GM12878 (cell line): ENCODE measurements around the gene BSCL2. TPM values are rescaled to one million over a fixed set of nuclear protein-coding genes. Genes with fewer than 3 reads are reported as not detected.

ENCODE experiments used
- ATAC-seq: fragments of 200-7000 bp; cut with Tn5 transposase; 3 replicates; pipeline ENCODE4 v1.9.1; 2020; ENCODE audit warnings: mild to moderate bottlenecking, moderate library complexity
- BruUV-seq: library from RNA; stranded (reverse); fragments of 400-500 nt; replicated peaks from 2 replicates; lab custom pipeline; 2021; lab: Mats Ljungman, UMichigan
- CTCF ChIA-PET: fragments of 300-600 bp; sonication (Branson Sonifier 250); formaldehyde crosslinking; extraction: SDS; loops from one replicate; lab custom pipeline; 2021; ENCODE audit warnings: inconsistent platforms; lab: Yijun Ruan, JAX
- POLR2A ChIA-PET: fragments of 350-600 bp; formaldehyde crosslinking; extraction: SDS; loops from one replicate; lab custom pipeline; 2021; ENCODE audit warnings: inconsistent platforms; lab: Charles Lee
- RAD21 ChIA-PET: fragments of 300-600 bp; sonication (Branson Sonifier 250); formaldehyde crosslinking; loops from one replicate; lab custom pipeline; 2023; ENCODE audit warnings: antibody characterized with exemption; ENCODE audit not compliant: unreplicated experiment; lab: Charles Lee
- SMC1A ChIA-PET: fragments of 300-600 bp; sonication (Branson Sonifier 250); formaldehyde crosslinking; loops from one replicate; lab custom pipeline; 2023; ENCODE audit not compliant: unreplicated experiment, uncharacterized antibody; lab: Charles Lee
- DNase-seq: peaks from one replicate; pipeline ENCODE4 v3.0.0-alpha.2; 2011; ENCODE audit warnings: low read depth, low spot score
- FAIRE-seq: peaks from 3 replicates; lab custom pipeline; 2011; peaks lifted over from hg19 to GRCh38; lab: Jason Lieb, UNC
- H2AFZ ChIP-seq: 2 replicates; pipeline ENCODE4 v1.6.0; 2011; ENCODE audit warnings: low read depth, low read length, control low read depth; ENCODE audit not compliant: control insufficient read depth
- H3K27ac ChIP-seq: 2 replicates; pipeline ENCODE4 v1.5.1; 2011; ENCODE audit warnings: control low read depth; ENCODE audit not compliant: control insufficient read depth, insufficient read depth
- H3K27me3 ChIP-seq, 2 experiments: replicated peaks in 1 of 2; 2 replicates each; pipeline versions ENCODE4 v1.6.0 to v1.6.1; 2011; ENCODE audit warnings: low read length in 1 of 2; ENCODE audit not compliant: control insufficient read depth in 2 of 2, insufficient read depth in 2 of 2
- H3K36me3 ChIP-seq, 2 experiments: 2 replicates each; pipeline ENCODE4 v1.5.1; 2011; ENCODE audit warnings: low read length in 1 of 2; ENCODE audit not compliant: control insufficient read depth in 2 of 2, insufficient read depth in 2 of 2
- H3K4me1 ChIP-seq: 2 replicates; pipeline ENCODE4 v1.6.1; 2011; ENCODE audit warnings: mild to moderate bottlenecking, low read length, moderate library complexity, mixed read lengths; ENCODE audit not compliant: control insufficient read depth, insufficient read depth
- H3K4me2 ChIP-seq: 2 replicates; pipeline ENCODE4 v1.6.0; 2011; ENCODE audit warnings: control low read depth; ENCODE audit not compliant: control insufficient read depth, insufficient read depth
- H3K4me3 ChIP-seq: fragments of 200-600 bp; sonication (generic); 2 replicates; pipeline ENCODE4 v1.5.1; 2016
- H3K79me2 ChIP-seq: 2 replicates; pipeline ENCODE4 v1.6.0; 2011; ENCODE audit warnings: low read length; ENCODE audit not compliant: control insufficient read depth, insufficient read depth
- H3K9ac ChIP-seq: 2 replicates; pipeline ENCODE4 v1.8.0; 2011; ENCODE audit warnings: low read length, control low read depth, mixed read lengths; ENCODE audit not compliant: control insufficient read depth, insufficient read depth
- H3K9me3 ChIP-seq: replicated peaks from 3 replicates; pipeline ENCODE4 v1.5.1; 2011; ENCODE audit warnings: mild to moderate bottlenecking, low read length; ENCODE audit not compliant: control insufficient read depth, insufficient read depth
- H4K20me1 ChIP-seq: 2 replicates; pipeline ENCODE4 v1.6.0; 2011; ENCODE audit not compliant: control insufficient read depth, insufficient read depth
- CREM ChIP-seq: IDR thresholded peaks from 2 replicates; pipeline ENCODE4 v1.6.1; 2014; ENCODE audit warnings: antibody characterized with exemption, low read depth
- DPF2 ChIP-seq: fragments of 450-650 bp; IDR thresholded peaks from 2 replicates; pipeline ENCODE4 v1.6.1; 2017; ENCODE audit warnings: mild to moderate bottlenecking
- FOS ChIP-seq: IDR thresholded peaks from 3 replicates; pipeline ENCODE4 v1.6.1; 2011; ENCODE audit warnings: borderline replicate concordance; ENCODE audit not compliant: insufficient read length; ENCODE audit errors: extremely low read depth
- IKZF1 ChIP-seq: fragments of 450-650 bp; conservative IDR thresholded peaks from 2 replicates; pipeline ENCODE4 v1.6.1; 2017; ENCODE audit warnings: antibody characterized with exemption, mild to moderate bottlenecking
- LARP7 ChIP-seq: fragments of 450-650 bp; IDR thresholded peaks from 2 replicates; pipeline ENCODE4 v1.6.1; 2017; ENCODE audit warnings: mild to moderate bottlenecking
- NR2C1 ChIP-seq: fragments of 450-650 bp; IDR thresholded peaks from 2 replicates; pipeline ENCODE4 v1.6.1; 2017; ENCODE audit warnings: antibody characterized with exemption, mild to moderate bottlenecking, moderate library complexity
- NR2F1 ChIP-seq: fragments of 450-650 bp; conservative IDR thresholded peaks from 2 replicates; pipeline ENCODE4 v1.6.1; 2017; ENCODE audit warnings: mild to moderate bottlenecking
- PML ChIP-seq: IDR thresholded peaks from 2 replicates; pipeline ENCODE4 v1.6.1; 2012; ENCODE audit warnings: low read length, inconsistent platforms
- RB1 ChIP-seq: fragments of 450-650 bp; formaldehyde crosslinking; IDR thresholded peaks from 2 replicates; pipeline ENCODE4 v1.6.1; 2017; ENCODE audit warnings: mild to moderate bottlenecking, borderline replicate concordance
- SMAD1 ChIP-seq: fragments of 450-650 bp; IDR thresholded peaks from 2 replicates; pipeline ENCODE4 v1.6.1; 2018; ENCODE audit warnings: mild to moderate bottlenecking, low read depth; ENCODE audit not compliant: partially characterized antibody
- STAT1 ChIP-seq: fragments of 450-650 bp; conservative IDR thresholded peaks from 2 replicates; pipeline ENCODE4 v1.6.1; 2014; ENCODE audit warnings: antibody characterized with exemption, mild to moderate bottlenecking
- YY1 ChIP-seq: IDR thresholded peaks from 2 replicates; pipeline ENCODE4 v1.6.1; 2011; ENCODE audit warnings: low read depth, mild to moderate bottlenecking, low read length
- ZNF207 ChIP-seq: fragments of 450-650 bp; IDR thresholded peaks from 2 replicates; pipeline ENCODE4 v1.6.1; 2014; ENCODE audit warnings: antibody characterized with exemption, mild to moderate bottlenecking, borderline replicate concordance
- WGBS: methylation state at CpG from one replicate; pipeline ENCODE4 v1.1.6; 2016; ENCODE audit warnings: low lambda C conversion rate; ENCODE audit not compliant: insufficient replicate concordance, insufficient coverage; ENCODE audit errors: missing lambda C conversion rate; 5-methylcytosine and 5-hydroxymethylcytosine counted together
- in situ Hi-C: fragments of 300-500 bp; cut with MboI; formaldehyde crosslinking; loops from 9 replicates; pipeline ENCODE4 v1.14.3; 2018; ENCODE audit warnings: mixed read lengths
- intact Hi-C: fragments of 100-400 bp; cut with micrococcal nuclease; formaldehyde crosslinking; loops from one replicate; pipeline ENCODE4 v1.14.2; 2022; ENCODE audit not compliant: unreplicated experiment
- polyA plus RNA-seq, 11 experiments: library from polyadenylated mRNA; depleted of rRNA in 4 of 11; unstranded in 6 of 11; stranded (reverse) in 5 of 11; fragments of >200 nt; fragmentation: Nextera tagmentation in 4 of 11; fragmentation: Illumina TruSeq in 1 of 11; extraction: Ambion mirVana in 4 of 11; extraction: Trizol in 1 of 11; gene quantifications; 1 replicate in 1 of 11; 2 replicates in 10 of 11; pipeline versions ENCODE4 v1.2.1 to v1.2.3, GENCODE V29; 2011 to 2016; ENCODE audit warnings: inconsistent platforms in 2 of 11, missing spikeins in 2 of 11, low read depth in 1 of 11
- total RNA-seq, 4 experiments: library from RNA; depleted of rRNA in 3 of 4; stranded (reverse); fragments of >200 nt in 3 of 4; fragmentation: Illumina TruSeq in 1 of 4; extraction: Trizol in 1 of 4; gene quantifications; 2 replicates each; pipeline versions ENCODE4 v1.2.1 to v1.2.3, GENCODE V29; 2013 to 2021
- TF ChIP-seq, protein P1 (sequence below): fragments of 450-650 bp; formaldehyde crosslinking; IDR thresholded peaks from 2 replicates; pipeline ENCODE4 v1.4.0; 2022; ENCODE audit warnings: mild to moderate bottlenecking, moderate library complexity
- TF ChIP-seq, protein P2 (sequence below): fragments of 450-650 bp; conservative IDR thresholded peaks from 2 replicates; pipeline ENCODE4 v1.6.1; 2017; ENCODE audit warnings: mild to moderate bottlenecking, moderate library complexity

The BSCL2 gene
- total and polyA plus RNA-seq, 10 of the 15 experiments (the other 5 are each of a cell fraction or from before 2014, with no cell fraction given): 12.3 to 57.9 (median 21.8) TPM

DNA sequence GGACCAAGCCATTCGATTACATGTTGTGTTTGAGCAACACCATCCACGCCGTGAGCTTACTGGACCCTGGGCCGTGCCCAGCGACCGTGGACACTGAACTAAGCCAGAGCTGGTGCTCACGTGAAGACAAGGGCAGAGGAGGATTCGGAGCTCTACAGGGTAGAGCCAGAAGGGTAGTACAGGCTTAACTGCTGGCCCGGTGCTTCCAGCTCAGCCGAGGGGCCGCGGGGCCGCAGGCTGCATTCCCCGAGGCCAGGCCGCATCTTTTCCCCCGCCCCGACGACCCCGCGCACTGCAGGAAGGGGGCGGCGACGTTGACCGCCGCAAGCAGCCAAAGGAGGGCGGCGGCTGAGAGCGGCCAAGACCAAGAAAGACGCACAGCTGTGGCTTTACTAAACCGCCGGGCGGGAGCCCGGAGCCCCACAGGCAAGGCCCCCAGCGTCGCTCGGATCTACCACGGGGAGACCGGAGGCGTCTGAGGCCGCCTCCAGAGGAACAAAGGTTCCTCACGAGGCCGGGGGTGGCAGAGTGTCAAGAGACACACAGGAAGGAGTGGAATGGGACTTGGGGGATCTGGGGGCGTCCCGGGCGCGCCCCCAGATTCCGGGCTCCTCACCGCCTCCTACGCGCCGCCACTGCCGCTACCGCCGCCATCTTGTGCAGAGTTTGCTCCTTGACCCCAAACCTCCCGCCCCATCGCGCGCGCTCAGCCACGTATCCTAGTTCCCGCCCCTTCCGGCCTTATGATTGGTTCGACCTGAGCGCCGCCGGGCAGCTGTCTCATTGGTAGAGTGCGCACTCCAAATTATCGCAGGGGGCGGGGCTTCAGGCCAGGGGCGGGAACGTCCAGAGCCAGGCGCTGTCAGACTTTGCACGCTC is 61.0 kb downstream of the BSCL2 start, which contains the start of gene GANAB:
Gene GANAB, minus strand, starts transcription at position 668 of the 879 bp plus-strand sequence. Its CDS starts 14 bp downstream, at position 654.
- in situ Hi-C loops: no loop called here
- SMC1A ChIA-PET: interaction anchor here (1.2 to 3.1 kb wide), 4 partner anchors 9 to 81 kb away, joined by 3 to 9 read pairs (median 4); partner anchors contain the start of genes C11orf98, CSKMT, HNRNPUL2 and TTC9C
- TF ChIP-seq DPF2 (peak; percentile 71), CREM (peak; percentile 83; the same call in 1 of the 2 replicates), IKZF1 (peak; percentile 70), RB1 (peak; percentile 76; the same call in 1 of the 2 replicates), NR2F1 (peak; percentile 97), NR2C1 (peak; percentile 95), LARP7 (peak; percentile 82), SMAD1 (peak; percentile 54), STAT1 (no peak), PML (peak; percentile 81; the same call in 1 of the 2 replicates), YY1 (peak; percentile 99), FOS (no peak), ZNF207 (peak; percentile 82)
- TF ChIP-seq, protein P1, sequence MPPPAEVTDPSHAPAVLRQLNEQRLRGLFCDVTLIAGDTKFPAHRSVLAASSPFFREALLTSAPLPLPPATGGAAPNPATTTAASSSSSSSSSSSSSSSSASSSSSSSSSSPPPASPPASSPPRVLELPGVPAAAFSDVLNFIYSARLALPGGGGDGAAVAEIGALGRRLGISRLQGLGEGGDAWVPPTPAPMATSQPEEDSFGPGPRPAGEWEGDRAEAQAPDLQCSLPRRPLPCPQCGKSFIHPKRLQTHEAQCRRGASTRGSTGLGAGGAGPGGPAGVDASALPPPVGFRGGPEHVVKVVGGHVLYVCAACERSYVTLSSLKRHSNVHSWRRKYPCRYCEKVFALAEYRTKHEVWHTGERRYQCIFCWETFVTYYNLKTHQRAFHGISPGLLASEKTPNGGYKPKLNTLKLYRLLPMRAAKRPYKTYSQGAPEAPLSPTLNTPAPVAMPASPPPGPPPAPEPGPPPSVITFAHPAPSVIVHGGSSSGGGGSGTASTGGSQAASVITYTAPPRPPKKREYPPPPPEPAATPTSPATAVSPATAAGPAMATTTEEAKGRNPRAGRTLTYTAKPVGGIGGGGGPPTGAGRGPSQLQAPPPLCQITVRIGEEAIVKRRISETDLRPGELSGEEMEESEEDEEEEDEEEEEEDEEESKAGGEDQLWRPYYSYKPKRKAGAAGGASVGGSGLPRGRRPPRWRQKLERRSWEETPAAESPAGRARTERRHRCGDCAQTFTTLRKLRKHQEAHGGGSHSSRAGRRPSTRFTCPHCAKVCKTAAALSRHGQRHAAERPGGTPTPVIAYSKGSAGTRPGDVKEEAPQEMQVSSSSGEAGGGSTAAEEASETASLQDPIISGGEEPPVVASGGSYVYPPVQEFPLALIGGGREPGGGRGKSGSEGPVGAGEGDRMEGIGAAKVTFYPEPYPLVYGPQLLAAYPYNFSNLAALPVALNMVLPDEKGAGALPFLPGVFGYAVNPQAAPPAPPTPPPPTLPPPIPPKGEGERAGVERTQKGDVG (CRISPR knock-in tag): no peak
- TF ChIP-seq, protein P2, sequence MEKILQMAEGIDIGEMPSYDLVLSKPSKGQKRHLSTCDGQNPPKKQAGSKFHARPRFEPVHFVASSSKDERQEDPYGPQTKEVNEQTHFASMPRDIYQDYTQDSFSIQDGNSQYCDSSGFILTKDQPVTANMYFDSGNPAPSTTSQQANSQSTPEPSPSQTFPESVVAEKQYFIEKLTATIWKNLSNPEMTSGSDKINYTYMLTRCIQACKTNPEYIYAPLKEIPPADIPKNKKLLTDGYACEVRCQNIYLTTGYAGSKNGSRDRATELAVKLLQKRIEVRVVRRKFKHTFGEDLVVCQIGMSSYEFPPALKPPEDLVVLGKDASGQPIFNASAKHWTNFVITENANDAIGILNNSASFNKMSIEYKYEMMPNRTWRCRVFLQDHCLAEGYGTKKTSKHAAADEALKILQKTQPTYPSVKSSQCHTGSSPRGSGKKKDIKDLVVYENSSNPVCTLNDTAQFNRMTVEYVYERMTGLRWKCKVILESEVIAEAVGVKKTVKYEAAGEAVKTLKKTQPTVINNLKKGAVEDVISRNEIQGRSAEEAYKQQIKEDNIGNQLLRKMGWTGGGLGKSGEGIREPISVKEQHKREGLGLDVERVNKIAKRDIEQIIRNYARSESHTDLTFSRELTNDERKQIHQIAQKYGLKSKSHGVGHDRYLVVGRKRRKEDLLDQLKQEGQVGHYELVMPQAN: peak; percentile 73

More for the DNA sequence above, 61.0 kb downstream of the BSCL2 start, which contains the start of gene GANAB:
- H3K9ac ChIP-seq: peak within 1 kb of the TSS; percentile 98
- POLR2A ChIA-PET: interaction anchor here (0.5 to 14.6 kb wide), 12 partner anchors 10 to 210 kb away, joined by 3 to 295 read pairs (median 6); partner anchors contain the start of genes B3GAT3, C11orf98, CSKMT and HNRNPUL2
- RAD21 ChIA-PET: interaction anchor here (0.6 to 1.6 kb wide), 6 partner anchors 19 to 222 kb away, joined by 3 to 9 read pairs (median 3); partner anchors contain the start of genes B3GAT3, C11orf98, CSKMT and LBHD1
- H3K36me3 ChIP-seq: peaks cover 10 to 13% of the 10 kb centered on the region in 2 experiments; a peak in 3 of 4 replicates
- no peaks in the 10 kb centered on the region; the same call in 1 of the 2 replicates for H4K20me1 ChIP-seq
- no peaks in the 10 kb centered on the region for H3K9me3 ChIP-seq
- peak within 1 kb of the TSS; percentile 67 for H2AFZ ChIP-seq
- H3K79me2 ChIP-seq: peaks cover 37% of the 10 kb centered on the region
- FAIRE-seq: peak; percentile 74
- CTCF ChIA-PET: interaction anchor here (0.8 to 1.6 kb wide), 4 partner anchors 19 to 55 kb away, joined by 3 to 7 read pairs (median 4); partner anchors contain the start of genes C11orf98, CSKMT and TUT1
- no peaks in the 10 kb centered on the region for H3K27me3 ChIP-seq
- WGBS: under 1% methylated on average over 71 of the region's 73 CpGs
- H3K27ac ChIP-seq: peak within 1 kb of the TSS; percentile 93
- BruUV-seq: TSS peak; percentile 75
- peaks cover 4% of the 10 kb centered on the region; the same call in 1 of the 2 replicates for H3K4me1 ChIP-seq
- H3K4me2 ChIP-seq: peak within 1 kb of the TSS; percentile 93
- peak; percentile 82 for DNase-seq
- intact Hi-C loops: loop anchor here (2.0 kb wide), 1 partner anchor 23 kb away; no protein-coding TSS in a partner anchor
- peak within 1 kb of the TSS; percentile 98 for H3K4me3 ChIP-seq
- ATAC-seq: peak; percentile 99
